LHCN-M2 (cell line): ENCODE data around the gene RTN4R. TPM values are rescaled to one million over a fixed set of nuclear protein-coding genes. Genes with fewer than 3 reads are reported as not detected.
"Not testable (repeated sequence)": the region's sequence is repeated elsewhere in the genome, so short reads cannot be mapped to it uniquely, and the experiment has no call there.

Source experiments
- DNase-seq: peaks from one replicate; pipeline ENCODE4 v3.0.0-alpha.2; 2012; ENCODE audit warnings: low read depth
- total RNA-seq: library from RNA; depleted of rRNA; stranded (reverse); fragments of >200 nt; gene quantifications from 2 replicates; pipeline ENCODE4 v1.2.3, GENCODE V29; 2014

RTN4R gene
- total RNA-seq, 1 experiment from 2014 or later: 0.63 TPM

DNA sequence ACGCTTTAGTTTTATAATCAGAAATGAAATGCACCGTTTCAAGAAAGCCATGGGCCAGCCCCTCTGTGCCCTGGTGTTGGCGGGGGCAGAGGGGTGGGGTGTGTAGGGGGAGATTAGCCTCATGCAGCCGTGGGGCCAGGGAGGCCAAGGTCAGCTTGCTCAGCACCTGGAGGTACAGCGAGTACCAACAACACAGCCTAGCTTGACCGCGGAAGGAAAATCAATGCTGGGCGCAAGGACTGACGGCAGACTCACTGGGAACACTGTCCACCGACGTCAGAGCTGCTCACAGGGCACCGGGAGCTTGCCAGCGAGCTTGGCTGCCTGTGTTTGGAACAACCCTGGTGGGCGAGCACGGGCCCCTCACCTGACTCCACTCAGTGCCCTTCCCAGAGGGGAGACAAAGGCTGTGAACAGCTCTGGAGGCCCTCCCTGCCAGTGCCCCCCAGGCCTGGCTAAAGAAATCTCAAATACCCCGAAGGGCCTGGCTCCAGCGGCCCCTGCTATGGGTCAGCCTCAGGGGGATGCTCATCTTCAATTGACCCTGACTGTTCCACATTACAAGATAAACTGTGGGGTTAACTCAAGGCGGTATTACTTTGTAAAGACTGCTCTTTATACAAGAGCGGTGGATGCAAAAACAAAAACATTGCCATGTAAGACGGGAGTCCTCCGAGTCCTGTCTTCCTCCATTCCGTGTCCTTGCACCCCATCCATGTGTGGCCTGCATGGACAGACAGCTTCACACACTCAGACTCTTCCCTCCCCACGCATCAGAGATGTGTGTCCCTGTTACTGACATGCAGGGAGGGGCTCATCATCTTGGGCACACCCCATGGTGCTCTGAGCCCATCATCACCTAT lies 21.3 kb upstream of the RTN4R start:
- not testable (repeated sequence) for DNase-seq

DNA sequence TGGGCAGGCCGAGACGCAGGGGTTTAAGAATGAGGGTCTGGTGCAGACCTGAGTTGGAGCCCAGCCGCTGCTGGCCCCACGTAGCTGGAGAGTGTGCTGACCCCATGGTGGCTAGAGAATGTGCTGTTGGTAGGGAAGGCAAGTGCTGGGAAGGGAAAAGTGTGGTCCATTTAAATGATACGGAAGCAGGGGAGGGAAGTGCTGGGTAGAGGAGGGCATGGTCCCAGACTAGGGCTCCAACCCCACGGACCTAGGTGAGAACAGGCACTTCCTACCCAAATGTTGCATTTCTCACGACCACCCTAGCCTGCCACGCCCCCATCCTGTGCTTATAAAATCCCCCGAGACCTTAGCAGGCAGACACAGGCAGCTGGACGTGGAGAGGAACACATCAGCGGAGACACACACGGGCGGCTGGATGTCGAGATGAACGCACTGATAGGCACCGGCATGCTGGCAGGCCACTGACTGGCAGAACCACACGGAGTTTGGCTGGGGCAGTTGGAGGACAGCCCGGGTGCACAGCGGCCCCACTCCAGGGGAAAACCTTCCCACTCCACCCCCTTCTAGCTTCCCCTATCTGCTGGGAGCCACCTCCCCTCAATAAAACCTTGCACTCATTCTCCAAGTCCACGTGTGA lies 18.8 kb upstream of the RTN4R start:
- not testable (repeated sequence) for DNase-seq

DNA sequence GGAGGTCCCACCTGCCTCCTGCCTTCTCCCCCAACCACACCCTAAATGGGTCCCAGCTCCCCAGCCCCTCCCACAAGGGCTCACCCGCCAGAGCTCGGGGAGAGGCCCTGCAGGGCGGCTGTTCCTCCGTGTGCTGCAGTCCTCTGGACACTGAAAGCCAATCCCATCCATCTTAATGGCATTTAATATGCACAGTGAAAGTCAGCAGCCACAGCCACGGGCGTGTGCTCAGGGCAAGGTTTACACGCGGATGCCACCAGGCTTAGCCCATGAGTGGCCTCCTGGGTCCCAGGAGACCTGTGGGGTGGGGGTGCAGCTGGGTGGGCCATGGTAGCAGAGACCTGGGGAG lies 18.2 kb upstream of the RTN4R start:
- DNase-seq: not testable (repeated sequence)

DNA sequence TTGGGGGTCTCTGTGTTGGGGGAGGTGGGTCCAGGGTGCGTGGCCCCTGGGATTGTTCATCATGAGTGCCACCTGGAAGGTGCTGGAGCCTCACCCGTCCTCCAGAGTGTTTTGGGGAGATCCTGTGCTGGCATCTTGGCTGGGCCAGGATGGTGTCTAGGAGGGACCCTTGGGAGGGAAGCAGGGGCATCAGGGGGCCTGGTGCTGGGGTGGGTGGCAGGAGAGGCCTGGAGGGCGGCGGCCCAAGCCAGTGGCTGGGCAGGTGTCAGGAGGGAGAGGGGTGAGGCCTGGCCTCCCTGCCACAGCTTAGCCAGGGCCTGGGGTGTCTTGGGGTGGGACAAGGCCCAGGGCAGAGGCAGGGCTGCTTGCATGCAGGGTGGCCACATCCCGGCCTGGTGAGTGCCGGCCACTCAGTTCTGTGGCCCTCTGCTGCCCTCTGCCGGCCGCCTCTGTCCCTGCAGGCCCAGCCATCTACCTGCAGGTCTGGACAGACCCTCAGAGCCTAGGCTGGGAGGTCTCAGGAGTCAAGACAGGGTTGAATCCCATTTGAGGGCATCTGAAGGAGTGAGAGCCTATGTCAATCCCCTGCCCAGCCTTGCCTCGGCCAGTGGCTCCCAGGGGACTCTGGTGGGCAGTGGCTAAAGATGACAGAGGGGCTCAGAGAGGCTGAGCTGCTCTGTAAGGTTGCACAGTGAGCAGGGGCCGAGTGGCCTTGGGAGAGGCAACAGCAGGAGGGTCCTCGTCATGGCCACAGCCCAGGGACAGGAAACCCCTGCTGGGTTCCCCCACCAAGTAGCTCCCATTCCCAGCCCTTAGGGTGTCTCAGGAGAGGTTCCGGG lies 17.6 kb upstream of the RTN4R start:
- DNase-seq: peak; percentile 5

DNA sequence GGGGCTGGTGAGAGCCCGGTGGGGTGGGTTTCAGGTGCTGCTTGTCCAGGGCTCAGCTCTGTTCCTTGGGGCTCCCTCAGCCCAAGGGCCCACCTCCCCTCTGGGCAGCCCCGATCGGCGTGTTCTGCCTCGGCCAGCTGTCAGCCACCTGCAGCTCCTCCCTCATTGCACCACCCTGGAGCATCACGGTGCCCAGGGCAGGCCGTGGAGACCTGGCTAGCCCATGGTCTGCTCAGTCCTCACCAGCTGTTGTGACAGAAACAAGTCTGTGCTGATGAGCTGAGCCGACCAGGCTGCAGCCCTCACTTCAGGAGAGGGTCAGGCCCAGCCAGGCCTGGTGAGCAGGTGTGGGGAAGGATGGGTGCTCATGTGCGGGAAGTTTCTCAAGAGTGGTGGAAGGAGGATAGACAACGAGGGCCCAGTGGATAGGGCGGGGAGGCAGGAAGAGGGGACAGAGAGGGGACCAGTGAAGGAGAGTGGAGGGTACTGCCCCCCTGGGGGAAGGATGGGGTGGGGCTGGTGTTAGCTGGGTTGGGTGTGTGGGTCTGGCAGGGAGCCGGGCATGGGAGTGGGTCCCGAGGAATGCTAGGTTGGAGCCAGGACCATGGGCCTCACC lies 16.5 kb upstream of the RTN4R start:
- no peak for DNase-seq

DNA sequence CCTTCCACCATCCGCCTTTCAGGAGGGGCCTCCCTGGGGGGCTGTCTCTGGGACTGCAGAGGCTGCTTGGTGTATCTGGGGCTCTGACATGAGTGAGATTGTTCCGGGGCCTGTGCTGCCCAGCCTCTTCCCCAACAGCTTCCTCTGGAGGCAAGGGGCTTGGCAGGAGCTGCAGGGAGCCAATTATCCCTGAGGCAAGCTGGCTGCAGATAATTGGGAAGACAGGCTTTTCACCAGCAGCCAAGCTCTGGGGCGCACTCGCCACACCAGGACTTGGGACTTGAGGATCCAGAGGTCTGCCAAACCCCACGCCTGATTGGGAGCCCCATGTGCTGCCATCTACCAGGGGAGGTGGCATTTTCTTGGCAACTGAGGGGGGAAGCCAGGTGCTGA lies 15.6 kb upstream of the RTN4R start:
- DNase-seq: no peak

DNA sequence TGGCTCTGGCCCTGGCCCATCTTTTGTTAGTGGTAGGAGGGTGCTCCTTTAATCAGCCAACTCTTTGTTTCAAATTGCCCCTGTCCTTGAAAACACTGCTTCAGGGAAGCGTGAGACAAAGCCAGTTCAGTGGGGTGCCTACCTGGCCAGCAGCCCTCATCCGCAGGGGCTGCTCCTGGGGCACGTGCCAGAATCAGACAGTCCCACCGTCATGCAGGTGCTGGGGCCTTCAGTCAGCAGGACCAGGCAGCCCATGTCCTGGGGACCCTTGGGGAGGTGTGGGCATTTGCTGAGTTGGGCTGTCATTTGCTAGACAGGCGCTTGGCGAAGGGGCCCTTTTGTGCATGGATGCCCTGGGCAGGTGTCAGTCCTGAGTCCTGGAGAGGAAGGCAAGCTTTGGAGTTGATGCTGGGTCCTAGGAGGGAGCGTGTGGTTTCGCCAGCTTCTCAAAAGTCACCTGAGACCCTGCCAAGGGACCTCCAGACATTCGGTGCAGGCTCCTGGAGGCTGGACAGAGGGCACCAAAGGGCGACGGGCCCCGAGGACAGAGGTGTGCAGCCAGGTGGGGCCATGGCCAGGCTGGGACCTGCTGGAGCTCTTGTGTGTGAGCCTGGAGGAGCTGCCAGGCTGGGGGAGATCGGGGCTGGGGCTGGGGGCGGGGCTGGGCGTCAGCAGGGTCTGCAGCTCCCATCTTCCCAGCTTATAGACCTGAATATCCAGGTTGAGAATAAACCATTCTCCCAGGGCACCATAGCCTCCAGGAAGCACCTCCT lies 15.0 kb upstream of the RTN4R start:
- no peak for DNase-seq

DNA sequence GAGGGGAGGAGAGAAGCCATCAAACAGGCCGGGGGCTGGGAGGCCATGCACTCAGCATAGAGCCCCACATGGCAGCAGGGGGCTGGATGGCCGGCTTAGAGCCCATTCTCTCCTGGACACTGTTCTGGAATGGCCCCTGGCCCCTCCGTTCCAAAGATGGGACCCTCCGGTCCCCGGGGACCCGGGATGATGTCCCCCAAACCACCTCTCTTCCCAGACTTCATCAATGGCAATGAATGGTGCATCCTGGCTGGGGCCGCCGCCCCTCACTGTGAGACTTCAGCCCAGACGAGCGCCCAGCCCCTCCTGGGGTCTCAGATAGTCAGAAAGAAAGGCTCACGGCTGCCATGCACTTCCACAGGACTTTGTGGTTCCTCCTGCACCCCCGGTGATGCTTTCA lies 13.8 kb upstream of the RTN4R start:
- no peak for DNase-seq

DNA sequence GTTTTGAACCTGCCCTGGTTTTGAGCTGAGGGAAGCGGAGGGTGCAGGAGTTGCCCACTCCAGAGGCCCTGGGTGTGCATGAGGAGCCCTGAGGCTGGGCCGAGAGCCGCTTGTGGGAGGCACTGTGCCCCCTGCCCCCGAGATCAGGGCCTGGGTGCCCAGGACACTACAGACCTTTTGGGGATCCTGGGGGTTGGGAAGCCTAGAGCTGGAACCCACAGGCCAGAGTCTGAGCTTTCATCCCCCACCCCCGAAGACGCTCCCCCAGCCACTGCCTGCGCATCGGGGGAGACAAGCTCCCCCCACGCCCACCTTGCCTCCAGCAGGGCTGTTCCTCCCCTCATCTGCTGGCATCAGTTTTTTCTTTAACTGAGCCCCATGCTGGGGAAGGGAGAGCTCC lies 13.4 kb upstream of the RTN4R start:
- not testable (repeated sequence) for DNase-seq

DNA sequence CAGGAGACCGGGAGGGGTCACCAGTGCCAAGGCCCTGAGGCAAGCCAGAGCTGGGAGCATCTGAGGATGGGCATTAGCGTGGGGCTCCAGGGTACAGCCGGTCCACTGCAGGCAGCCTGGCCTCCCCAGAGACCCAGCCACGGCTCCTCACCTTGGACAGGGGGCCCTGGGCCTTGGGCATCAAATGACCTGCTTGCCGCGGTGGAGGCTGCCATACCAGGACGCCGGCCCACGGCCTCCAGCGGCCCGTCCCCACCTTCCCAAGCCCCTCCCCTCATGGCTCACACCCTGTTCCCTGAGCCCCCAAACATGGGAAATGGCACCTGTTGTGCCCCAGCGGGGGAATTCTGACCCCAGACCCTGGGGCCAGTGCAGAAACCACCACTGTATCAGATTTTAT lies 12.7 kb upstream of the RTN4R start:
- no peak for DNase-seq

DNA sequence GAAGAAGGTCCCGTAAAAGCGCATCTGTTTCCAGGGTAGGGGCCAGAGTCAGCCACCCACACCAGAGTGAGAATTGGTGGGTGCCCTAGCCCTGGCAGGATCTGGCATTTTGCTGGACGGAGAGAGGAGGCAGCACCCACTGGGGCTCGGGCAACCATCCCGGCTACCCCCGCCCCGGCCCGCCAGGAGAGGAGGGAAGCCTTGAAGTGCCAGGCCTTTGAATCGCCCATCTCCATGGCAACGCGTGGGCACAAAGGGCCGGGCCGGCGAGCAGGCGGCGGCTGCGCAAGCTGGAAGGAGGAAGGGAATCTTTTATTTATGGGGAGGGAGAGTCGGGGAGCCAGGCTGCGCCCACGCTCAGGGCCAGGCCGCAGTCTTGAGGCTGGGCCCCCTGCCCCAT lies 12.0 kb upstream of the RTN4R start:
- not testable (repeated sequence) for DNase-seq

DNA sequence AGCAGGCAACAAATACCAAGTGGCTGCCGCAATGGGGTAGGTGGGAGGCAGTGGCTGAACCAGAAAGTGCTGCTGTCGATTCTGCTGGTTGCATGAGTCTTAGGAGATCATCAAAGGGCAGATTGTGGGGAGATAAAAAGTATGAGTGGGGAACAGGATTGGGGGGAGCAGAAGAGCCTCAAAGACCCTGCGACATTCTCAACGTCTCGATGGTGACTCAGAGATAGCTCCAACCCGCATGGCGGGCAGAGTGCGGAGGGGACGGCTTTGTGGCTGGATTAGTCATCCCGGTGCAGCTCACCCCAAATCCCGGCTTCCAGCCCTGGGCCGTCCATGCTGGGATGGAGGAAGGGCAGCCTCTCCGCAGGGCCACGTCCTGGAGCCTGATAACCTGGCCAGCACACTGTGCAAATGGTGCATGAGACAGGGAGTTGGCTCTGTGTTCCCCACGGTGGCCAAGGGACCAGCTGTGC lies 11.6 kb upstream of the RTN4R start:
- no peak for DNase-seq

DNA sequence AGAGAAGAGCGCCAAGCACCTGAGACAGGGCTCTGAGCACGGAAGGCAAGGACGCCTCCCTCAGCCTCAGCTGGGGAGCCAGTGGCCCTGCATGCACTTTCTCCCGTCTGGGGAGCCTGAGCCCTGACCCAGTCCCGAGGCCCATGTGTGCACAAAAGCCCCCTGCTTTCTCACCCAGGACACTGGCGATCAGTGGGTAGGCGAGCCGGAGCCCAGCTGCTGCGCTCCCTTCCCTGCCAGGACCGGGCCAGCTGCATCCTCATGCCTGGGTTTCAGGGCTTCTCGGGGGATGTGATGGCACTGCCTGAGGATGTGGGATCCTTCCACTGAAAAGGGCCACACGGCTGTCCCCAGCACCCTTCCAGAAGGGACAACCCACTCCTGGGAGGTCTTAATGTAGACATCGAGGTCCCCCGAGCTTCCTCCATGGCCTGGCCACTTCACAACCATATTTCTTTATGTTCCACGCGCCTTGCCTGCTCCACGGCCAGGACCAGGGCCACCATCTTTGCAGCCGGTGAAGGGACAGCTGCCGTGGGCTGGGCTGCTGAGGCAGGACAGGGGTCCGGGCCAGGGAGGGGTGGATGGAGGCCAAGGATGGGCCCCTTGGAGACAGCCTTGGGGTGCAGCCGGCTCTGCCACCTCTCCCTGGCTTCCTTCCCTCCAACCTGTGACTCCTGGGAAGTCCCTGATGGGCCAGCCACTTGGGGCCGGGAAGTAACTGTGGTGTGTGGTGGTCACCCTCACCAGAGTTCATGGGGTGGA lies 10.8 kb upstream of the RTN4R start:
- not testable (repeated sequence) for DNase-seq

DNA sequence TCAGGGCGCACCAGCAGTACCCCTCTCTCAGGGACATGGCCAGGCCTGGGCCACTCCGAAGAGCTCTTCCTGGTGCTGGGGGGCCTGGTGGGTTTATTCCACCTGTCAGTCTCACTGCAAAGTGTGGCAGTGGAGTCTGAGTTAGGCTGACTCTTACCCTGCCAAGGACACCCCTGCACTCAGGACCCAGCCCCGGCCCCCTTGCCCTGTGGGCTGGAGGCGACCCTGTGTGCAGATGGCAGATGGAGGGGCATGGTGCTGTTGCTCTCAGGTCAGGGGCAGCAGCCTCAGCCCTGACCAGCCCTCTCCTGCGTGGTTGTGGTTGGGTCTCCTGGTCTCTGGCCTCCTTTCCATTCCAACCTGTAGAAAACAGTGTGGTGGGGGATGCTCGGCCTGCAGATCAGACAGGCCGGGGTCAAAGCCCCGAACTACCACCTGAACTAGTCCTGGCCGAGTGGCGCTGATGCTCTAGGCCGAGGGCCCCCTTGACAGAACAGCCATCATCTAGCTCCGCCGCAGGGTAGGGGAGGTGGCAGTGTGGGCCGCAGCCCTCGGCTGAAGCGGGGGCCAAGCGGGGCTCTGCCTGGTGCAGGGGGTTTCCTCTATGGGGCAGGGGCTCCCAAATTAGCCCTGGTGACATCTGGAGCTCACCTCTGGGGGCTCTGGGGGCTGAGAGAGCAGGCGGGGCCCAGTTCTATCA lies 10.0 kb upstream of the RTN4R start:
- not testable (repeated sequence) for DNase-seq

DNA sequence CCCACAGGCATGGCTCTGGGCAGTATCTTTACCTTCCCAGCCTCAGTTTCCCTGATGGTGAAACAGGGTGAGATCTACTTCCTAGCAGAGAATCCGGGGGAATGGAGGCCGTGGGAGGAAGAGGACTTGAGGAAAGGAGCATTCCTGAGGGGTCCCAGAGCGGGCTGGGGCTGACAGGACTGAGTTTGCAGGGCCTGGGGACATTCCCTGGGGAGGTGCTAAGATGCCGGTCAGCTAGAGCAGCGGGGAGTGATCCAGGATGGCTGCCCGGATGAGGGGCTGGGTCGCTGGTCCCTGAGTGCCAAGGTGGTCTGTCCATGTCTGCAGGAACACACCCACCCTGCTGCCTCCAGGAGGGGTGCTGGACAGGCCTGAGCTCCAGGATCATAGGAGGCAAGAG lies 8.3 kb upstream of the RTN4R start:
- DNase-seq: no peak

DNA sequence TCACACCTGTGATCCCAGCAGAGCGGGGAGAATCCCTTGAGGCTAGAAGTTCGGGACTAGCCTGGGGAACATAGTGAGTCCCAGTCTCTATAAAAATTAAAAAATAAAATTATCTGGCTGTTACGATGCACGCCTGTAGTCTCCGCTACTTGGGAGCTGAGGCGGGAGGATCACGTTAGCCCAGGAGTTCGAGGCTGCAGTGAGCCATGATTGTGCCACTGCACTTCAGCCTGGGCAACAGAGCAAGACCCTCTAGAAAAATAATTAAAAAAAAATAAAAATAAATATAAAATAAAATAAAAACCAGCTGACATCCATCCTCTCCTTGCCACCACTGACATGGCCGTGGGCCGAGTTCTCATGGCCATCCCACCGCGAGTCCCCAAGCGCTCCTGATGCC lies 7.7 kb upstream of the RTN4R start:
- DNase-seq: no peak

DNA sequence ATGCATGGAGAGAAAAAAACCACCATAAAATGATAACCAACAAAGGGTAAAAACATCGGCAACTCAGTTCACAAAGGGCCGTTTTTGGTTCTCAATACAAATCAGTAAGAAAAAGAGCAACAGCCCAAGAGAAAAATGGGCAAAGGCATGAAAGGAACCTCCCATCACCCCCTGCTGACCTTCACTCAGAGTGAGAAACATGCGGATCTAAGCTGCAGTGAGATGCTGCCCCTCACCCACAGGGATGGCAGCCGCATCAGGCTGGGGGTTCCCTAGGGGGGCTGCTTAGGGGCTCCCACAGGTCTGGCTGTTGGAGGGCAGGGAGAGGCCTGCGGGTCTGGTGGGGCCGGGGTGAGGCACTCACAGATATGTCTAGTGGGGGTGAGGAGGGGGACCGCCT lies 7.2 kb upstream of the RTN4R start:
- not testable (repeated sequence) for DNase-seq

DNA sequence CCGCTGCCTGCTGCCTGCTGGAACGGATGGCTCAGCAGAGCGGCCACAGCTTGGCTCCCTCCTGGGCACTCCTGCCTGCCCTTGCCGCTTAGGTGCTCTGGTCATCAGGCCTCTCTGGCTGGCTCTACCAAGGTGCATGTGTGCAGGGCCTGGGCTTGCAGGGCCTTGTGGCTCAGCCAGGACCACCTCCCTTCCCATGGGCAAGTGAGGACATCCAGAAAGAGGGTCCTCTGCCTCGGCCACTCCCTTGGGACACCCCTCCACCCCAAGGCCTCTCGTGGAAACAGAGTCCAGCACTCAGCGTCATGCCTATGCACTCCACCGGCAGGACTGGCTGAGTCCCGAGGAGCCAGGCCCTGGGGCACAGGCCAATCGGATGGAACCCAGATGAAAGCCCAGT lies 6.3 kb upstream of the RTN4R start:
- not testable (repeated sequence) for DNase-seq

DNA sequence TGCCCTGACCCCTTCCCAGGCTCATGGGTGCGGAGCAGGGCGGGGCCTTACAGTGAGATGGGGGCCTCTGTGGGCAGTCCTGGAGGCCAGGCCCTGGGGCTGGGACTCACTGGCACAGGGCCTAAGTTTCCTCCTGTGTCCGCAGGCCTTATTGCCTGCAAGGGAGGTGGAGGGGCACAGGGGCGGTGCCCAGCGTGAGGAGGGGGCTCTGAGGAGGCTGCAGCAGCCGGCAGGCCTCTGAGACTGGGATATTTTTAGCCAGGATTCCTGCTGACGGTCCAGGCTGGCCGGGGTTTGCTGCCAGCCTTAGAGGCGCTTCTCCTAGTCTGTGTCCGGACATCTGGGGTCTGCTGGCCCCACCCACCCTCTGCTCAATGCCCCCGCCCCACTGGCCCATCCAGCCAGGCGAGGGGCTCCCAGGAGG lies 5.7 kb upstream of the RTN4R start:
- DNase-seq: no peak

DNA sequence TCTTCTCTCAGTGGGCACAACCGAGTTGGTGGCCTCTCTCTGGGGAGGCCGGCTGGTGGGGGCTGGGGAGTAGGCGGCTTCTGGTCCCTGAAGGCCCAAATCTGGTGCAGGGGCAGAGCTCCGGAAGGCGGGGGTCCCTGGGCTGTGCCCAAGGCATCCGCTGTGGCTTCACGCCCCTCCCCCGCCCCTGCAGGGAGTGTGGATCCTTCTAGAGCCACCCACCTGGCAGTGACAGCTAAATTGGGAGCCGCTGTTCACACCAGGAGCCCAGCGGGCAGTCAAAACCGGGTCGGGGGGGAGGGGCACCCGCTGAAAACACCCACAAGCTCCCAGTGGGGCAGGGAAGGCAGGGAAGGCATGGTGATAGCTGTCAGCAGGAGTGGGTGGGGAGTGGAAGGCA lies 4.6 kb upstream of the RTN4R start:
- DNase-seq: no peak
